Epithelial cell of prostate (primary cell): Measurements from ENCODE around the gene SRRM1.
"Not testable (repeated sequence)": the region's sequence is repeated elsewhere in the genome, so short reads cannot be mapped to it uniquely, and the experiment has no call there.

Experiments
- DNase-seq: peaks from one replicate; pipeline ENCODE4 v3.0.0-alpha.2; 2011; ENCODE audit warnings: low read depth, low spot score
- H3K27ac ChIP-seq: fragments of 450-650 bp; 2 replicates; pipeline ENCODE4 v1.5.1; 2017; ENCODE audit warnings: mild to moderate bottlenecking

The SRRM1 gene

GRCh38 chr1:24692351-24692980 lies 49.4 kb downstream of the SRRM1 start:
- no peak for DNase-seq
- H3K27ac ChIP-seq, result no peak overlapping the region

GRCh38 chr1:24693827-24694379 lies 50.8 kb downstream of the SRRM1 start:
- H3K27ac ChIP-seq, result no peak overlapping the region
- no peak for DNase-seq

GRCh38 chr1:24694380-24694843 lies 51.3 kb downstream of the SRRM1 start:
- no peak for DNase-seq
- no peak overlapping the region for H3K27ac ChIP-seq

GRCh38 chr1:24695202-24695974 lies 52.3 kb downstream of the SRRM1 start:
- no peak overlapping the region for H3K27ac ChIP-seq

GRCh38 chr1:24696041-24696755 lies 53.1 kb downstream of the SRRM1 start:
- H3K27ac ChIP-seq, result no peak overlapping the region
- DNase-seq, result no peak

More at GRCh38 chr1:24695202-24695974, 52.3 kb downstream of the SRRM1 start:
- DNase-seq, result no peak

- no peak for DNase-seq
- no peak overlapping the region for H3K27ac ChIP-seq
Measured at GRCh38 chr1:24696756-24697330, 53.7 kb downstream of the SRRM1 start.

GRCh38 chr1:24697453-24698001 lies 54.4 kb downstream of the SRRM1 start:
- not testable (repeated sequence) for DNase-seq, H3K27ac ChIP-seq

- H3K27ac ChIP-seq, DNase-seq: not testable (repeated sequence)
Measured at GRCh38 chr1:24698326-24698725, 55.2 kb downstream of the SRRM1 start.

- no peak overlapping the region for H3K27ac ChIP-seq
- DNase-seq, result no peak
Measured at GRCh38 chr1:24699628-24700027, 56.5 kb downstream of the SRRM1 start.

GRCh38 chr1:24702511-24703293 lies 59.6 kb downstream of the SRRM1 start:
- no peak for DNase-seq

GRCh38 chr1:24704411-24705259 lies 61.5 kb downstream of the SRRM1 start:
- DNase-seq, result peak; percentile 89
- H3K27ac ChIP-seq, result peak overlapping the region; percentile 82

More at GRCh38 chr1:24702511-24703293, 59.6 kb downstream of the SRRM1 start:
- no peak overlapping the region for H3K27ac ChIP-seq

- peak; percentile 84 for DNase-seq
- H3K27ac ChIP-seq, result peak overlapping the region; percentile 82
Measured at GRCh38 chr1:24705260-24706073, 62.4 kb downstream of the SRRM1 start.

- peak overlapping the region; percentile 82 for H3K27ac ChIP-seq
- DNase-seq, result not testable (repeated sequence)
Measured at GRCh38 chr1:24706074-24706389, 62.9 kb downstream of the SRRM1 start.

- DNase-seq, result no peak
- H3K27ac ChIP-seq, result no peak overlapping the region
Measured at GRCh38 chr1:24707687-24708086, 64.6 kb downstream of the SRRM1 start.

GRCh38 chr1:24708938-24709337 lies 65.8 kb downstream of the SRRM1 start:
- no peak overlapping the region for H3K27ac ChIP-seq
- no peak for DNase-seq

- no peak for DNase-seq
- H3K27ac ChIP-seq, result no peak overlapping the region
Measured at GRCh38 chr1:24709791-24710441, 66.8 kb downstream of the SRRM1 start.

GRCh38 chr1:24711329-24711728 lies 68.2 kb downstream of the SRRM1 start:
- DNase-seq, result no peak
- no peak overlapping the region for H3K27ac ChIP-seq
